RPMI7951 (cell line): ENCODE measurements around the gene MTREX. TPM values are rescaled to one million over a fixed set of nuclear protein-coding genes. Genes with fewer than 3 reads are reported as not detected.

Experiments
- DNase-seq: peaks from one replicate; pipeline ENCODE4 v3.0.0-alpha.2; 2012; ENCODE audit warnings: low read depth
- total RNA-seq: library from RNA; depleted of rRNA; stranded (reverse); fragments of >200 nt; shearing (Covaris generic); gene quantifications from 2 replicates; pipeline ENCODE4 v1.2.3, GENCODE V29; 2014

The MTREX gene
- total RNA-seq, 1 experiment from 2014 or later: 113 TPM

- DNase-seq: no peak
These were observed 75.5 kb downstream of the MTREX start for GRCh38 chr5:55383254-55383653.

DNA sequence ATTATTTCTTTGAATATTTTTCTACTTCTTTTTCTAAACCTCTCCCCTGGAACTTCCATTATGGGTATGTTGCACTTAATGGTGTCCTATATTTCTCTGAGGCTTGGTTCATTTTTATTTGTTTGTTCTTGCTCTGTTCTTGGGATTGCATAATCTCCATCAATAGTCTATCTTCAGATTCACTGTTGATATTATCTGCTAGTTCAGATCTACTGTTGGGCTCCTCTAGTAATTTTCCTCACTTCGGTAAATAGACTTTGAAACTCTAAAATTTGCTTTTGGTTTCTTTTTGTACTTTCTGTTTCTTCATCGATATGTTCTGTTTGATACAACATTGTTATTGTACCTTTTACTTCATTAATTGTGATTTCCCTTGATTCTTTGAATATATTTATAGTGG lies 76.3 kb downstream of the MTREX start:
- DNase-seq: no peak

- DNase-seq: no peak
These were observed 77.4 kb downstream of the MTREX start for GRCh38 chr5:55385227-55385626.

DNA sequence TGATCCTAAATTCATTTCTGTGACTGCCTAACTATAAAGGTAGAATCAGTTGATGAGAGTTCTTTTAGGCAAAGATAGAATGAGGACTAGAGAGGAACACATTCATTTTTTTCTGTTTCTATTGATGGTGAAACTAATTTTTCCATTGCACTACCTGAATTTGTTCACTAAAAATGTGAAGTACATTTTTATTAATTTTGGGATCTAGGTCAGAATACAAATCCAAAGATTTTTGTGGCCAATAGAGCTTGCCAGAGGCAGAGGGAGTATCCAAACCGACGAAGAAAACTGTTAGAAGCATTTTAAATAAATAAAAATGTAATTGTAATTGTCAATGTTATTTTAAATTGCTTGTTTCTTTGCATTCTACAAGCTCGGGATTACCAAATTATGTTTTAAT lies 78.1 kb downstream of the MTREX start:
- no peak for DNase-seq

DNA sequence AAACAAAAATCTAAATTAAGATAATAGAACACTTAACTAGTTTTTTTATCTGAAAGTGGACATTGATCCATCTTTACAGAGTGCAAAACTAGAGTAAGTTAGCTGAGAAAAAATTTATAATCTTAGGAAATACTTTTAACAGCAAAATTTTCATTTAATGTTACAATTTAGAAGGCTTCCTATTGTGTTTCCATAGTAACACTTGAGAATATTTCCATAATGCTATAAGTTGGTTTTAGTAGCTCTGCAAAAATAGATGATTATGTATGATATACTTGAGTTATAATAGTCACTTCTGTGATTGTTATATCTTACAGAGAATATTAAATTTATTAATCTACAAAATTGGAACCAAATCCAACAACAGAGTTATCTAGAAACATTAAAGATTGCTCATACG lies 78.6 kb downstream of the MTREX start:
- DNase-seq: no peak

GRCh38 chr5:55387865-55388264 lies 80.1 kb downstream of the MTREX start:
- no peak for DNase-seq

- DNase-seq: no peak
These were observed 83.9 kb downstream of the MTREX start for GRCh38 chr5:55391707-55392106.

DNA sequence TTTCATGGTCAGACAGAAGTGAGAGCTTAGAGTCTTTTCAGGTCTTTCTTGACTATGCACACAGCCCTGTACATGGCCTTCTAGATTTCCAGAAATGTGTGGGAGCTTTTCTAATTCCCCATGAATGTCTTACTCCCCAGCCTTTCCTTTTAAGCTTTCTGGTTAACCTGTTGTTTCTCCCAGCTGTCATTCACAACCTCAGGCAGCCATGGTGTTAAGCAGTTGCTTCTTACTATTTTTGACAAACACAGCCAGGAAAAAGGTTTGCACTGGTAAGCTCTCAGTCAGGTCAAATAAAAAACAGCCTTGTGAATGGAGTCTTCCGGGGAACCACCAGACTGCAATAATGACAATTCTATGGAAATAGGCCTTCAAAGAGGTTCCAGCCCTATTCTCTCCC lies 84.9 kb downstream of the MTREX start:
- DNase-seq: no peak

DNA sequence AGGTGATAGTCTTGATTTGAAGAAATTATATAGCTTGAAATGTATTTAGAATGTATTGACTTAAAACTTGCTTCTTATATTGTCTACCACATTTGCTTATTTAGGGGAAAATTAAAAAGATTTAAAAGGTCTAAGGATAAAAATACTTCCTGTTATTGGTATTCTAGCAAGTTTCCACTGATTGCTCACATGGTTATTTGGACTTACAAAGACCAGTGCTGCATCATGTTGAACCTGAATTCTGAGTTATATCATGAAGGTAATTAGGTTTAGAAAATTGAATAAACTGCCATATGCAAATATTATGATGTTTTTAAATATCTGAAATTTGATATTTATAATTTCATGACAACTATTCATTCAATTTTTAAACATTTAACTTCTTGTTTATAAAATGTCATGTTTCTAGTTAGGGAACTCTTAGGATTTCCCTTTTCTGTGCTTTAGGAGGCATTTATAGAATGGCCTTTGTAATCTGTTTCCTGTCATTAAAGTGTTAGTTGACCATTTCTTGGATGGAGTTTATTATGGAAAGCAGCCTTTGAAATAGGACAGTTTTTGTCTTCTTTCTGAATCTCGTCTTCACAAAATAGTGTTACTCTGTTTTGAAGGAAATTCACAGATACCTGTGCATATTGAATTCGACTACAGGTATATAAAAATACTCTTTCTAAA lies 85.8 kb downstream of the MTREX start:
- no peak for DNase-seq

DNA sequence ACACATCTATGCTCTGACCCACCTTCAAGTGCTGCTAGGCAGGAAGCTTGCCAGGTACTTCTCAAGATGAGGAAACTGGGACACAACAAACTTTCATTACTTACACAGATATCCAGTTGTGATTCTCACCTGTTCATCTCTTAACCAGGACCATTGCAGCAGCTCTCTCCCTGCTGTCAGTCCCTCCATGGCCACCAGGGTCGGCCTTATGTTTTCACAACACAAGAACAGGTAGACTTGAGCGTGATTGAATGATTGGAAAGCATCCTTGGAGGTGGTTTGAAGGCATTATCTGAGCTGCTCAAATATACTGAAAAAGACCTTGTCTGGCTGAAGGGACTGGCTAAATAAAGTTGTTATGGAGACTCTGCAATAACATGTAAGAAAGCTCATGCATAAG lies 94.4 kb downstream of the MTREX start:
- DNase-seq: no peak

- no peak for DNase-seq
These were observed 98.5 kb downstream of the MTREX start for GRCh38 chr5:55406292-55406691.

DNA sequence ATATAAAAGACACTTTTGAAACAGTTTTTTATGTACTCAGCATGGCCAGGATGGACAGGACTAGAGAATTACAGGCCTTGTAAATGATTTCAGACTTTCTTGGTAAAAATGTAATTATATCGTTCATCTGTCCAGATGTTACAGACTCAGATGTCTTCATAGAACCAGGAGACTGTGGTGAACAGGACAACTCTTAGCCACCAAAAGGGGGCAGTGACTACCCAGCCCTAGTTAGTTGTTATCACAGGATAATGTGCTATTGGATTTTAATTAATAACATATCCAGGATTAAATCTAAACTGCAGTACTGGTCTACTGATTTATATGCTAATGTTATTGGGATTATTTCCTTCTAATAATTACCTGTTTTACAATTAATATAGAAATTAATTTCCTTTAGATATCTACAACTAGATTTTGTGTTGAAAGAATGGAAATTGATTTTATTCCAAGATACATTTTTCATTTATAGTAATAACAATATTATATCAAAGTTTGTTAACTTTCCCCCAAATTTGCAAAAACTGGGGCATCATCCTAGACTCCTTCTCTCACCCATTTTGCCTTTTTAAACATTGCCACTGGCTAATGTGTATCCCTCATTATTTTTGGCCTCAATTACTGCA lies 99.4 kb downstream of the MTREX start:
- DNase-seq: peak; percentile 35

DNA sequence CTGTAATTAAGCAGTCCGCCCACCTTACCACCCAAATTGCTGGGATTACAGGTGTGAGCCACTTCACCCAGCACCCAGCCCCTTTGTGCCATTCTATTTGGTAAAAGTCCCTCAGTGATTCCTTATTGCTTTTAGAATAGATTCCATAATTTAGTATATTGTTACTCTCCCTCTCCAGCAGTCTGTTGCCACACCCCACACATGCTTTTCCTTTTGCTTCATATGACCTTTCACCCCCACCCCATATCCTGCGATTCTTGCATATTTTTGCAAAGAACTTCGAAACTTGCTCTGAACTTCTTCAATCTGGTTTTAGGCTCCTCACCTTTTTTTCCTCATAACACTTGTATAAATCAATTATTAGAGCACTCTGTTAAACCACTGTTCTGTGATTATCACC lies 100.2 kb downstream of the MTREX start:
- DNase-seq: no peak

DNA sequence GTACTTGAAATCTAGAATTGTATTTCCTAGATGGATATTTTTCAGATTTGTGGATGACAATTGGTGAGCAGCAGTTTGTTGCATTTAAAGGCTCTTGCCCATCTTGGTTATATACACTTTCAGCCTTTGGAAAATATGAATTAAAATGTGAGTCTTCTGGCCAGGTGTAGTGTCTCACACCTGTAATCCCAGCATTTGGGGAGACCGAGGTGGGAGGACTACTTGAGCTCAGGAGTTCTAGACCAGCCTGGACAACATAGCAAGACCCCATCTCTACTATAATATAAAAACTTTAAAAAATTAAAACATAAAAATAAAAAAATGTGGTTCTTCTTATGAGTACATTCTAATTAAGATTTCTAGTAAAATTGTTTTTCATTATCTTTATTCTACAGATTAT lies 102.0 kb downstream of the MTREX start:
- no peak for DNase-seq

- no peak for DNase-seq
These were observed 103.1 kb downstream of the MTREX start for GRCh38 chr5:55410845-55411244.

DNA sequence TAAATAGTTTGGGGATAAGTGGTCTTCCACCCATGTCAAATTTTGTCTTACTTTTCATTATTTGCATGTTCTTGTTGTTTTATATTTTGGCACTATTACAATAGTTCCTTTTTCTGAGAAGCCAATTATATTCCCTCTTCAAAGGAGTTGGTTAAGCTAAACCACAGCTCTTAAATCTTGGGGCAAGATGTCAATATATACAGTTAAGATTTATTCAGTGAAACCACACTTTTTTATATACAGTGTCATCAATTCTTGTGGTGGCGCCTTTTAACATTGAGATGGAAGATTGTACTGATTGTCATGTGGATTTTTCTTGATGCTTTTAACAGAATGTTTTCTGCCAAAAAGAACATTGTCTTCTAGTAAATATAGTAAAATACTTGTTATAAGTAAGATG lies 104.1 kb downstream of the MTREX start:
- no peak for DNase-seq

- no peak for DNase-seq
These were observed 105.9 kb downstream of the MTREX start for GRCh38 chr5:55413644-55414043.

- DNase-seq: no peak
These were observed 107.3 kb downstream of the MTREX start for GRCh38 chr5:55415071-55415470.

GRCh38 chr5:55416306-55416705 lies 108.5 kb downstream of the MTREX start:
- no peak for DNase-seq

DNA sequence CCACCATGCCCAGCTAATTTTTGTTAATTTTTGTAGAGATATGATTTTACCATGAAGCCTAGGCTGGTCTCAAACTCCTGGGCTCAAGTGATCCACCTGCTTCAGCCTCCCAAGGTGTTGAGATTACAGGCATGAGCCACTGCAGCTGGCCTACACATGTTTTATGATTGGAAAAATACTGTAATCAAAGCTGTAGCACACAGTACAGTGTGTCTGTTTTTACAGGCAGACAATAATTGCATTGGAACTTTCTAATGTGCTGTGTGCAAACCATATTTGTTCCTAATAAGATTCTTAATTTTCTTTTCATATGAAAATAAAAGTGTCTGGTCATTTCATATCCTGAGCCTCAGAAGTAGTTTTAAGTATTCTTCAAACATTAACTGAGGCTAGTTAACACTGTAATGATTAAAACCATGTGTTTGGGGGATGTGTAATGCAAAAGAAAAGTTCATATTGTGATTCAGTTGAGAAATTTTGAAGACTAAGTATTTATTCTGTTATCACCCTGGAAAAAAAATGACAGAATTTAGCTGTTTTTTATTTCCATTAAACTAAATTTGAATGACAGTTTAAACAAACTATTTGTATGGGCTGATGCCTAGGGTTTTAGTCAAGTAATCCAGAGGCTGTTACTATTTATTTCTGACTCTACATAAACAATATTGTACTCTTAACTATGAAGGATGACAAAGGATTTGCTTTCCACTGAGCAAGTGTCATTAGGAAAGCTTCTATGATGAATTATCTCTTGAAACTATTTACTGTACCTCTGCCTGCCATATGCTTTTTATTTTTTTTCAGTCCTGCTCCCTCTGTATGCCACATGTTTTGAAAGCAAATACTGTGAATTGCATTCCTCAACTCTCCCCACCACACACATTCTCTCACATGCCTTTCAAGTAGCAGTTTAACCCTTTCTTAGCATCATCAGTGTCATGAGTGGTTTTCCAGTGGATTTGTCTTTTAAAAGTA lies 111.5 kb downstream of the MTREX start:
- peak; percentile 68 for DNase-seq

DNA sequence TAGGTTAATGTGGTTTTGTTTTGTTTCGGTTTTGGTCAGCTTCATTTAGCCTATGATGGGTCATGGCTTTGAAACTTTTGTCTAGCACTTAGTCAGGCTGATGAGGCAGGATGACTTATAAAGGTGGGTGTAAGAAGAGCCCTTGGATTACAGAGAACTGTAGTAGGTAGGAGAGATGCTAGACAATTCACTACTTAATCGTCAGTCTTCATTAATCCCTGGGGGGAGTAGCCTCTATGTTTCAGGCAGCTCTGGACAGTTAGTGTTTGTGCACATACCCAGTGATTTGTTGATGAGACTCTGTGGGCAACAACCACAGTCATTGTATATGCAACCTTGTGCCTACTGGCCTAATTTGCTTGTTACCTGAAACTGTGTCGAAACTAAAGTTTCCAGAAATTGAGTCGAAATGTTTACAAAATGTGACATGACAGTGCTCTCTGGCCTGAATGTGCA lies 113.3 kb downstream of the MTREX start:
- DNase-seq: peak; percentile 52

GRCh38 chr5:55426455-55426854 lies 118.7 kb downstream of the MTREX start:
- DNase-seq: no peak

DNA sequence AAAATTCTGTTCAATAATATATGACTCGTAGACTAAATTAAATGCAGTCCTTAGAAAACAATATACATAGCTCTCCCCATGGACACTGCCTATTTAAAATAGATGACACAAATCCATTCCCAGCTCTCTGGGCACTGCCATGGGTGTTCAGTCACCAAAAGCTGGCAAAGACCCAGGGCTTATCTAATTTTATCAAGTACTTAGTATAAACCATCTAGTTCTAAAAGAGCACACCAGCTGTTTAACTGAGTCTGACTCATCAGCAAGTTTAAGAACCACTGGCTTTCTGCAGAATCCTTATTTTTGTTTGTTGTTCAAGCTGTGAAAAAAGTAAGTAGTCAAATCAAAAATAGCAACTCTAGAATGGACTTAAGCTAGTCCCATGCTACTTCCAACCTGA lies 119.4 kb downstream of the MTREX start:
- DNase-seq: peak; percentile 88
